Activated naive CD4-positive, alpha-beta T cell treated with anti-CD3 and anti-CD28 coated beads, Interleukin-2, amount 10 ng/mL, durations not matched to agents 7 days and 5 days (primary cell): Measurements from ENCODE around the gene AHRR.
A peak's percentile ranks its signal among the peaks of the same experiment; 100 is the strongest.
"Not testable (repeated sequence)": the region's sequence is repeated elsewhere in the genome, so short reads cannot be mapped to it uniquely, and the experiment has no call there.

Source experiments
- CTCF ChIA-PET: fragments of 350-600 bp; sonication (Branson Sonifier 250); formaldehyde crosslinking; loops from one replicate; lab custom pipeline; 2021; ENCODE audit warnings: antibody characterized with exemption; lab: Charles Lee
- DNase-seq: peaks from one replicate; pipeline ENCODE4 v3.0.0-alpha.2; 2020
- H3K27ac Mint-ChIP-seq: one replicate; pipeline ENCODE4 v1.8.0; 2021; ENCODE audit warnings: mild to moderate bottlenecking, moderate library complexity, mixed read lengths
- H3K27me3 Mint-ChIP-seq: one replicate; pipeline ENCODE4 v1.8.0; 2021; ENCODE audit warnings: mild to moderate bottlenecking, mixed read lengths
- H3K36me3 Mint-ChIP-seq: one replicate; pipeline ENCODE4 v1.8.0; 2021; ENCODE audit warnings: mixed read lengths
- H3K4me1 Mint-ChIP-seq: one replicate; pipeline ENCODE4 v1.8.0; 2021; ENCODE audit warnings: mixed read lengths
- H3K4me3 Mint-ChIP-seq: one replicate; pipeline ENCODE4 v1.8.0; 2021; ENCODE audit warnings: mild to moderate bottlenecking, moderate library complexity, mixed read lengths
- H3K9me3 Mint-ChIP-seq: one replicate; pipeline ENCODE4 v1.8.0; 2021; ENCODE audit warnings: mixed read lengths

The AHRR gene

DNA sequence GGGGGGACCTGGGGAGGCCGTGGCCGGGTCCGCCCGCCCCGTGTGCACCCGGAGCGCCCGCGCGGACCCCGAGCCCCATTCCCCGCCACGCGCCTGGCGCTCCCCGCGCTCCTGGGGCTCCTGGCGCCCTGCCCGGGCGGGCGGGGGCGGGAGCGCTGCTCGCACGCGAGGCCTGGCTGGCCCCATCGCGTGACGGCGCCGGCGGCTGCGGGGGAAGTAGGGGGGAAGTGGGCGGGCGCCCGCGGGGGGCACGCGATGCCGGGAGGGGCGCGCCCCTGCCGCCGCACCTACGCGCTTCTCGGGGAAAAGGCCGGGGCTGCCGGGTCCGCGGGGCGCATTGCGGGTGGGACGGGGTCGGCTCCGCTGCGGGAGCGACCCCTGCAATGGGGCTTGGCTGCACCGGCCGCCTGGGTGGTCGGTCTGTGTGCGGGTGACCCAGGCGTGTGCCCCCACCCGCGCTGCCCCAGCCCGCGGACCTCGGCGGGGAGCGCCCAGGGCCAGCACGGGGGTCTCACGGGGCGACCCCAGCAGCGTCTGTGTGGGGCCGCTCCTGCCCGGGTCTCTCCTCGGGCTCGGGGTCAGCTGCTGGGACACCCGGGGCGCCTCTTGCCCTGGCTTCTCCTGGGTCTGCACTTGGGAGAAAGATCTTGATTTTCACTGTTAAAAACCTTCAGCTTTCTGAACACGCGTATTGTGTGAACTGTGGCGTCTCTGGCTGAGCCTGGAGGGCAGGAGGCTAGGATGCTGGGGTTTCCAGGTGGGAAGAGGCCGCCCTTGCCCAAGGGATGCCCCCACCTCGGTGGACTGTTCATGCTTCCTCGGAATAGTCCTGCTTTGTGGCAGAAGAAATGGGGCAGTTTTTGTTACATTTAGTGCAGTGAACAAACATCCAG, 52.4 kb downstream of the AHRR start:
- H3K4me1 Mint-ChIP-seq: peaks cover 85% of the 10 kb centered on the region
- no peaks in the 10 kb centered on the region for H3K27me3 Mint-ChIP-seq
- no peaks in the 10 kb centered on the region for H3K9me3 Mint-ChIP-seq
- CTCF ChIA-PET: no interaction called here
- H3K36me3 Mint-ChIP-seq: peaks cover 22% of the 10 kb centered on the region
- DNase-seq: peak; percentile 84
- peak overlapping the region; percentile 74 for H3K4me3 Mint-ChIP-seq
- H3K27ac Mint-ChIP-seq: peak overlapping the region; percentile 88

DNA sequence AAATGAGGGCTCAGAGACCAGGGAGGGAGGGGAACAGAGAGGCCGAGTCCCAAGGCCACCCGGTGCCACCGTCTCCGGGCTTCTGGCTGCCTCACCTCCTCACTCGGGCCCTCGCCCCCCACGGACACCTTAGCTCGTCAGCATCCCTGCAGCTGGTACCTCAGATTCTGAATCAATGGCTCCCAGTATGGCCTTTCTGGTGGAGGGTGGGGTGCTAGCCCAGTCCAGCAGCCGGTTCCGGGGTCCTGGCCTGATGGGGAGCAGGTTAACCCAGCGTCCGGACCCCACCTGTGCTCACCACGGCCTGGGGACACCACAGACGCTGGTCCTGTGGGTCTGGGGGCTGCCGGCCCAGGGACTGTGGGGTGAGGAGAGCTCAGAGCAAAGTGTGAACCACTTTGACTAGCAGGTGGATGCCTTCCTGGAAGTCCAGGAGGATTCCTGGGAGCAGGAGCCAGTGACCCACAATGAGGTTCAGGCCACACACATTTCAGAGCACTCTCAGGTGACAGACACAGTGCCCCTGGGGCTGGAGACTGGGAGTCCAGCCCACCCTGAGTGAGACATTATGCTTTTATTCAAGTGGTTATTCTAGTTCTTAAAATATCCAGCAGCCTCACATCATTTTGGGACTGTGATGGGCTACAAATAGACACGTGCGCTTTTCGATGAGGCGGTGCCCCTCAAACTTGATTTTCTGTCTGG, 53.3 kb downstream of the AHRR start:
- Mint-ChIP-seq H3K36me3 (peaks cover 21% of the 10 kb centered on the region), H3K4me1 (peaks cover 85% of the 10 kb centered on the region), H3K27ac (peak overlapping the region; percentile 88), H3K4me3 (peak overlapping the region; percentile 74), H3K27me3 (no peaks in the 10 kb centered on the region), H3K9me3 (no peaks in the 10 kb centered on the region)
- CTCF ChIA-PET: no interaction called here
- peak; percentile 25 for DNase-seq

DNA sequence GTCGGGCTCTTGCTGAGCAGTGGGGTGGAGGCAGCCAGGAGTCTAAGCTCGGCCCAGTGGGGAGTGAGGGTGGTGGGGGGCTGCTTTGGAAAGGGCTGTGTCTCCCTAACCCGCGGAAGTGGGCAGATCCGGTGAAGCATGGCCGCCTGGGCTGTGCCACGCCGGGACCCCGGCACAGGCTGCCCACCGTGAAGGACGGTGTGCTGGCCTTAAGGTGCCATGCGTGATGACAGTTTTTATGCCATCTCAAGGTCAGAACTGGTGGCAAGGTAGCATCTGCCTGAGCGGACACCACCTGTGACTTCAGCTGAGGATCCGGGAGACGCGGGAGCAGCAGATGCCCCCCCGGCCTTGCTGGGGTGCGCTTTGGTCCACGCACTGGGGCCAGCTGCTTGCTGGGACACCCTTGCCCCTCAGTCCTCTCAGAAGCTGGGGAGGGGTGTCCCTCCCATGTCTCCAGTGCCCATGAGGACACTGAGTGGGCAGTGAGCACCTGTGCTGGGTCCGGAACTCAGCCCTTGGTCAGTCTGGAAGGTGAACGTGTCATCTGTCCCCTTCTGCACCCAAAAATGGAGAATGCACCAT, 53.9 kb downstream of the AHRR start:
- Mint-ChIP-seq H3K36me3 (peaks cover 21% of the 10 kb centered on the region), H3K4me1 (peaks cover 85% of the 10 kb centered on the region), H3K4me3 (no peak overlapping the region), H3K9me3 (no peaks in the 10 kb centered on the region), H3K27ac (peak overlapping the region; percentile 88), H3K27me3 (no peaks in the 10 kb centered on the region)
- CTCF ChIA-PET: no interaction called here
- peak; percentile 17 for DNase-seq

DNA sequence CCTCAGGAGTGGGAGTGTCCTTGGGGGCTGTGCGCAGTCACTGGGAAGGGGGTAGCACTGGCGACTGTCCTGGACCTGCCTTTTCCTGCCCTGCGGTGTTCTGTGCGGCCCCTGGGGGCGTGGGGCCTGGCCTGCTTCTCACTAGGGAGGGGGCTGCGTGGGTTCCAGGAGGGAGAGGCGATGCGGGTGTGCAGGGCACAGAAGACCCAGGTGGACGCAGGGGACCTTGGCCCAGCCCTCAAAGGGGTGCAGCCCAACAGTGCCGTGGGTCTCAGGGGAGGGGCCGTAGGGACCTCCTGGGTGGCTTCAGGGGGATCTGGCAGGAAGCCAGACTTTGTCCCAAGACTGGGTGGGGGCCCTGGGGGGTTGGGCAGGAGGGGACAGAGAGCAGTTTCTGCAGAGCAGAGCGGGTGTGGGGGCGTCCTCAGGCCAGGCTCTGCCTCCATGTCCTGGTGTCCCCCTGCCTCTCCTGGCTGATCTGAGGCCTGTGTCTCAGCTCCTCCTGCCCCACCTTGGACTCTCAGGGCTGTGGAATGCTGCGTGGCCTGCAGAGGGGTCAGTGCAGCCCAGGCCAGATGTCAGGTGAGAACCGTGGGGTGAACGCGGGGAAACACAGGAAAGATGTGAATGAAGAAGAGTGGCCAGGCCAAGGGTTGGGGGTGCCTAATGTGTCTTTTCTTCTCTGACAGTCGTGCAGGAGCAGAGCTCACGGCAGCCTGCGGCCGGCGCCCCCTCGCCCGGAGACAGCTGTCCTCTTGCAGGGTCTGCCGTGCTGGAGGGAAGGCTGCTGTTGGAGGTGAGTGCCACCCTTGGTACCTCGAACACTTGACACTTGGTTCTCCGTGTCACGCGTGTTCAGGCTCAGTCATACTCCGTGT, 54.6 kb downstream of the AHRR start:
- peaks cover 2% of the 10 kb centered on the region for H3K9me3 Mint-ChIP-seq
- H3K4me1 Mint-ChIP-seq: peaks cover 82% of the 10 kb centered on the region
- H3K4me3 Mint-ChIP-seq: no peak overlapping the region
- no peak overlapping the region for H3K27ac Mint-ChIP-seq
- H3K27me3 Mint-ChIP-seq: no peaks in the 10 kb centered on the region
- CTCF ChIA-PET: no interaction called here
- H3K36me3 Mint-ChIP-seq: peaks cover 26% of the 10 kb centered on the region
- DNase-seq: peak; percentile 20

DNA sequence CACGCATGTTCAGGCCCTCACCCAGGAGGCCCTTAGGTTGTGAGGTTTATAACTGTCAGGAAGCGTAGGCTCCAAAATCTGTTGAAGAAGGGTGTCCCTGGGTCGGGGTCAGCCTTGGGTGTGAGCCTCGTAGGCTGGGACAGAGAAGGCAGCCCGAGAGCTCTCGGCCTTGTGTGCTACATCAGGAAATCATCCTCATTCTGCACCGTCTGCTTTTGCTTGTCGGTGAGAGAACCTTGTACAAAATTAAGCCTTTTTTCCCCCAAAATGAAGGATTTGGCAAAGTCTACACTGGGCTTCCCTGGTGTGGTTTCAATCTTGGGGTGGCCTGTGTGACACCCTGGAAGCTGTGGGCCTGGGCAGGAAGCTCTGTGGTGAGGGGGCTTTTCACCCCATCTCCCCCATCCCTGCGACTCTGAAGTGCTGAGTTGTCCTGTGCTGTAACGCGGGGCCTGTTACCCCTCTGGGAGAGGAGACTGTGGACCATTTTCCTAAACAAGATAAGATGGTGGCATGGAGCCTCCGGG, 55.3 kb downstream of the AHRR start:
- CTCF ChIA-PET: no interaction called here
- DNase-seq: no peak
- no peak overlapping the region for H3K4me3 Mint-ChIP-seq
- H3K9me3 Mint-ChIP-seq: peaks cover 6% of the 10 kb centered on the region
- H3K27ac Mint-ChIP-seq: peak overlapping the region; percentile 56
- H3K36me3 Mint-ChIP-seq: peaks cover 26% of the 10 kb centered on the region
- no peaks in the 10 kb centered on the region for H3K27me3 Mint-ChIP-seq
- peaks cover 78% of the 10 kb centered on the region for H3K4me1 Mint-ChIP-seq

DNA sequence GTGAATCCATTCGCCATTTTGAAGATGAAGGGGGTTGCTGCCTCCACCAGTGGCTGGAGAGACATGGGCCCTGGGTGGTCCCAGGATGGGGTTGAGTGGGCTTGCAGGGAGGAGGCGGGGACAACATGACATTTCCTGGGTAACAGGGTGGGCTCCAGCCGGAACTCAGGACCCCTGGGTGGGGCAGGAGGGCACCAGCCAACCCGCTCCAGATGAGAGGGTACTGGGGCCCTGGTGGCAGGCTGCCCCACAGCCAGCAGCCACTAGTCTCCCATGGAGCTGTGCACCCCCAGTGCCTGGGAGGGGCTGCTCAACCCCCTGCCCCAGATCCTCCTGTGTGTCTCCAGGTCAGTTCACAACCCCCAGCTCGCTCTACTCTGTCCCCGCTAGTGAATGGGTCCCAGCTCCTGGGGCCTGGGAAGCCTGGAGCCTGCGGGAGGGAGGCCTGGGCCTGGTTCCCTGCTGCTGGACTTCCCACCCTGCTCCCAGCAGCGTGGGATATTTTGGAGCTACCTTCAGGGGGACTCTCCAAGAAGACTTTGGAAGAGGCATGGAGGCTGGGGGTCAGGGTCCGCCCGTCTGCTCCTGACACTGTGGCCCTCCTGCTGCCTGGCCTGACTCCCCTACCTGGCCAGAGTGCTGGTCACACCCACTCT, 55.9 kb downstream of the AHRR start:
- Mint-ChIP-seq H3K4me3 (no peak overlapping the region), H3K27me3 (no peaks in the 10 kb centered on the region), H3K27ac (peak overlapping the region; percentile 84), H3K4me1 (peaks cover 78% of the 10 kb centered on the region), H3K9me3 (peaks cover 12% of the 10 kb centered on the region), H3K36me3 (peaks cover 32% of the 10 kb centered on the region)
- DNase-seq: no peak
- CTCF ChIA-PET: no interaction called here

DNA sequence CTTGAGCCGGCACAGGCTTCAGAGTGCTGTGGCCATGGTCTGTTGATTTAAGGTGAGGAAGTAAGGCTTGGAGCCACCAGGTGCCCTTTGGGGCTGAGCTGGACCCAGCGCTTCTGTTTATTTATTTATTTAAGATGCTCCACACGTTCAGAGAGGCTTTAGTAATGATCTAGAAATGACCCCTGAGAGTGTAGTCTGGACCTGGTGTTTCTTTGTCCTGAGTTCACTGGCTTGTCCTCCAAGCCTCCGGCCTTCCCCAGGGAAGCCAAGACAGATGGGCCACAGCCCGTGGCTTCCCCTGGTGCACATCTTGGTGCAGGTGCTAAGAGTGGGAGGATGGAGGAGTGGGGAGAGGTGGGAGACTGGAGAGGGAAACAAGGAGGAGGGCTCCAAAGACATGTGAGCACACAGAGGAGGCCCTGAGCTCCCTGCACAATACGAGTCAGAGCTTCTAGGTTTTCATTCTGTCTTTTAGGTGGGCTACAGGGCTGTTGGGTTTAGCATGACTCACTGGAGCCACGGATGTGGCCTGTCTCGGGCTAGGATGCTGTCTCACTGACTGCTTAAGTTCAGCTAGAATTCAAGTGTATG, 56.9 kb downstream of the AHRR start:
- H3K27ac Mint-ChIP-seq: peak overlapping the region; percentile 84
- H3K27me3 Mint-ChIP-seq: no peaks in the 10 kb centered on the region
- H3K9me3 Mint-ChIP-seq: peaks cover 15% of the 10 kb centered on the region
- CTCF ChIA-PET: interaction anchor here (0.9 to 1.1 kb wide), 2 partner anchors 32 to 36 kb away, joined by 3 to 4 read pairs; no protein-coding TSS in a partner anchor
- H3K4me1 Mint-ChIP-seq: peaks cover 74% of the 10 kb centered on the region
- H3K36me3 Mint-ChIP-seq: peaks cover 38% of the 10 kb centered on the region
- DNase-seq: no peak
- H3K4me3 Mint-ChIP-seq: no peak overlapping the region

DNA sequence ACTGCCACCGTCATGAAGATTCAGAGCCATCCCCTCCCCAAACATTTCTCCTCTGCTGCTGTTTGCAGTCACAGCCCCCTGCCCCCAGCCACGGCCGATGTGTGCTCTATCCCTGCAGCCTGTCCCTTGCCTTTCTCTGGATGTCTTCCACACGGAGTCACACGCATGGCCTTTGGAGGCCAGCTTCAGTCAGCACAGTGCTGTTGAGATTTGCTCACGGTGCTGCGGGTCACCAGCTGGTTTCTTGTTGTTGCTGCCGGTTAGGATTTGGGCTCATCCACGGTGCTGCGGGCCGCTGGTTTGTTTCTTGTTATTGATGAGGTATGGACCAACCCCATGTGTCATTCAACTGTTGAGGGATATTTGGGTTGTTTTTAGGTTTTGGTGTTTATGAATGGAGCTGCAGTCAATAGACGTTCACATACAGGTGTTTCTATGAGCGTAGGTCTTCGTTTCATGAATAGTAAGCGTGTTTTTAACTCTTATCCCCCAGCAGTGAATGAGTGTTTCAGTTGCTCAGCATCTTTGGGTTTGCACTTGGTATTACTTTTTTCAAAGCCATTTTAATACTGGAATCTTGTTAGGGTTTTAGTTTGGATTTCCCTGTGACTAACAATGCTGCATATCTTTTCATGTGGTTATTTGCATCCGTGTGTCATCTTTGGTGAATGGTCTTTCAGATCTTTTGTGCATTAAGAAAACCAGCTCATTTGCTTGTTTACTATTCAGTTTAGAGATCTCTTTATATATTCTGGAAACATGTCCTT, 57.6 kb downstream of the AHRR start:
- H3K27me3 Mint-ChIP-seq: no peaks in the 10 kb centered on the region
- H3K4me3 Mint-ChIP-seq: peak overlapping the region; percentile 4
- CTCF ChIA-PET: interaction anchor here (0.8 to 1.7 kb wide), 5 partner anchors 12 to 52 kb away, joined by 3 to 5 read pairs (median 4); no protein-coding TSS in a partner anchor
- peak overlapping the region; percentile 84 for H3K27ac Mint-ChIP-seq
- no peak for DNase-seq
- peaks cover 73% of the 10 kb centered on the region for H3K4me1 Mint-ChIP-seq
- peaks cover 16% of the 10 kb centered on the region for H3K9me3 Mint-ChIP-seq
- peaks cover 43% of the 10 kb centered on the region for H3K36me3 Mint-ChIP-seq

DNA sequence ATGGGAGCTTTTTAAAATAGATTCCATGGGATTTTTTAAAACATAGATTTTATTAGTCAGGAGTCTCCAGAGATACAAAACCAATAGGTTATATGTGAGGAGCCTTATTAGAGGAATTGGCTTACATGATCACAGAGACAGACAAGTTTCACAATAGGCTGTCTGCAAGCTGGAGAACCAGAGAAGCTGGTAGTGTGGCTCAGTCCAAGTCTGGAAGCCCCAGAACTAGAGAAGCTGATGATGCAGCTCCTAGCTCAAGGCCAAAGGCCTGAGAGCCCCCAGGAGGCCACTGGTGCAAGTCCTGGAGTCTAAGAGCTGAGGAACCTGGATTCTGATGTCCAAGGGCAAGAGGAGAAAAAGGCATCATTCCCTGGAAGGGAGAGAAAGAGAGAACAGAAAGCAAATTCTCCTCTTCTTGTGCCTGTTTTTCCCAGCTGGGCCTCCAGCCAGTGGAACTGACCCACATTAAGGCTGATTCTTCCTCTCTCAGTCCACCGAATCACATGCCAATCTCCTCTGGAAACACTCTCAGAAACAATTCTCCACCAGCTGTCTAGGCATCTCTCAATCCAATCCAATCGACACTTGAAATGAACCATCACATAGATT, 59.3 kb downstream of the AHRR start:
- no peaks in the 10 kb centered on the region for H3K27me3 Mint-ChIP-seq
- peaks cover 23% of the 10 kb centered on the region for H3K9me3 Mint-ChIP-seq
- H3K36me3 Mint-ChIP-seq: peaks cover 50% of the 10 kb centered on the region
- no peak overlapping the region for H3K27ac Mint-ChIP-seq
- H3K4me1 Mint-ChIP-seq: peaks cover 57% of the 10 kb centered on the region
- CTCF ChIA-PET: interaction anchor here (0.9 to 1.7 kb wide), 4 partner anchors 12 to 50 kb away, joined by 3 to 5 read pairs (median 4); no protein-coding TSS in a partner anchor
- DNase-seq: no peak
- no peak overlapping the region for H3K4me3 Mint-ChIP-seq

DNA sequence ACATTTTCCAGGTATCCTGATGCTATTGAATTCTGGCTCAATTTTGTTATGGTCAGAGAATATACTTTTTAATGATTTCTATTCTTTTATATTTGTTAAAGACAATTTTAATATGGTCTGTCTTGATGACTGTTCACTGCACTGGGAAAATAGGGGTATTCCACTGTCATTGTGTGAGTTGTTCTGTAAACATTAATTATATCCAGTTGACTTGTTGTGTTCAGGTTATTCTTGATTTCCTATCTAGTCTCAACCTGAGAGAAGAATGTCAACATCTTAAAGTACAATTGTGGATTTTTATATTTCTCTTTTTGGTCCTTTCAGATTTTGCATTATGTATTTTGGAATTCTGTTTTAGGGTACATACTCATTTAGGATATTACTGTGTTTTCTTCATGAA, 61.6 kb downstream of the AHRR start:
- Mint-ChIP-seq H3K9me3 (peaks cover 32% of the 10 kb centered on the region), H3K36me3 (peaks cover 56% of the 10 kb centered on the region), H3K4me1 (peaks cover 35% of the 10 kb centered on the region), H3K27ac (no peak overlapping the region), H3K27me3 (no peaks in the 10 kb centered on the region), H3K4me3 (no peak overlapping the region)
- CTCF ChIA-PET: no interaction called here
- no peak for DNase-seq

DNA sequence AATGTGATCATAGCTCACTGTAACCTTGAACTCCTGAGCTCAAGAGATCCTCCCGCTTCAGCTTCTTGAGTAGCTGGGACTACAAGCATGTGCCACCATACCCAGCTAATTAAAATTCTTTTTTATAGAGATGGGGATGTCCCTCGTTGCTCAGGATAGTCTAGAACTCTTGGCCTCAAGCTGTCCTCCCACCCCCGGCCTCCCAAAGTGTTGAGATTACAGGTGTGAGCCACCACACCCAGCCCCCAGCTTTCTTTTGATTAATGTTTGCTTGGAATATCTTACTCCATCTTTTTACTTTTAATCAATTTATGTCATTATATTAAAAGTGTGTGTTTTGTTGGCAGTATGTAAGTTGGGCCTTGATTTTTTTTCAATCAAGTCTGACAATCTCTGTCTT, 62.1 kb downstream of the AHRR start:
- Mint-ChIP-seq H3K36me3 (peaks cover 58% of the 10 kb centered on the region), H3K4me1 (peaks cover 30% of the 10 kb centered on the region), H3K9me3 (peaks cover 32% of the 10 kb centered on the region), H3K27me3 (no peaks in the 10 kb centered on the region), H3K27ac (no peak overlapping the region), H3K4me3 (no peak overlapping the region)
- DNase-seq: no peak
- CTCF ChIA-PET: no interaction called here

DNA sequence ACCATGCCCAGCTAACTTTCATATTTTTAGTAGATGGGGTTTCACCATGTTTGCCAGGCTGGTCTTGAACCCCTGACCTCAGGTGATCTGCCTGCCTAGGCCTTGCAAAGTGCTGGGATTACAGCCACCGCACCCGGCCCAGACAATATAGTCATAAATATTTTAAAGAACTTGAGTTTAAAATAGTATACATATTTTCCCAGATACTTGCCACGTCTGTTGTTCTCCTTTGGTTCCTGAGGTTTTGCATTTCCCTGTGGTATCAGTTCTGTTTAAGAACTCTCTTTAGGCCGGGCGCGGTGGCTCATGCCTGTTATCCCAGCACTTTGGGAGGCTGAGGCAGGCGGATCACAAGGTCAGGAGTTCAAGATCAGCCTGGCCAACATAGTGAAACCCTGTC, 63.1 kb downstream of the AHRR start:
- H3K27ac Mint-ChIP-seq, DNase-seq, H3K4me3 Mint-ChIP-seq, CTCF ChIA-PET, H3K27me3 Mint-ChIP-seq: not testable (repeated sequence)
- Mint-ChIP-seq H3K4me1 (peaks cover 24% of the 10 kb centered on the region), H3K36me3 (peaks cover 56% of the 10 kb centered on the region), H3K9me3 (peaks cover 32% of the 10 kb centered on the region)
